SK-N-SH treated with all-trans-retinoic acid at 6 μM for 48 hours (cell line): ENCODE data around the gene CEP57L1.

Experiments
- ARNTL ChIP-seq: fragments of 450-650 bp; formaldehyde crosslinking; IDR thresholded peaks from 2 replicates; pipeline ENCODE4 v1.5.0; 2020; ENCODE audit warnings: low read depth, mild to moderate bottlenecking, moderate library complexity, borderline replicate concordance
- OSR1 ChIP-seq: fragments of 250-450 bp; sonication (Bioruptor Pico); IDR thresholded peaks from 2 replicates; pipeline ENCODE4 v1.8.0; 2022; ENCODE audit warnings: moderate library complexity, mild to moderate bottlenecking, inconsistent platforms
- PPARA ChIP-seq: fragments of 250-450 bp; sonication (Bioruptor Pico); IDR thresholded peaks from 2 replicates; pipeline ENCODE4 v1.5.0; 2020; ENCODE audit warnings: mild to moderate bottlenecking, borderline replicate concordance
- SNAI2 ChIP-seq: fragments of 250-450 bp; sonication (Bioruptor Pico); IDR thresholded peaks from 2 replicates; pipeline ENCODE4 v1.5.0; 2020; ENCODE audit warnings: mild to moderate bottlenecking, moderate library complexity
- ZFP30 ChIP-seq: fragments of 450-650 bp; formaldehyde crosslinking; IDR thresholded peaks from 2 replicates; pipeline ENCODE4 v1.5.0; 2022; ENCODE audit warnings: mild to moderate bottlenecking, moderate library complexity

DNA sequence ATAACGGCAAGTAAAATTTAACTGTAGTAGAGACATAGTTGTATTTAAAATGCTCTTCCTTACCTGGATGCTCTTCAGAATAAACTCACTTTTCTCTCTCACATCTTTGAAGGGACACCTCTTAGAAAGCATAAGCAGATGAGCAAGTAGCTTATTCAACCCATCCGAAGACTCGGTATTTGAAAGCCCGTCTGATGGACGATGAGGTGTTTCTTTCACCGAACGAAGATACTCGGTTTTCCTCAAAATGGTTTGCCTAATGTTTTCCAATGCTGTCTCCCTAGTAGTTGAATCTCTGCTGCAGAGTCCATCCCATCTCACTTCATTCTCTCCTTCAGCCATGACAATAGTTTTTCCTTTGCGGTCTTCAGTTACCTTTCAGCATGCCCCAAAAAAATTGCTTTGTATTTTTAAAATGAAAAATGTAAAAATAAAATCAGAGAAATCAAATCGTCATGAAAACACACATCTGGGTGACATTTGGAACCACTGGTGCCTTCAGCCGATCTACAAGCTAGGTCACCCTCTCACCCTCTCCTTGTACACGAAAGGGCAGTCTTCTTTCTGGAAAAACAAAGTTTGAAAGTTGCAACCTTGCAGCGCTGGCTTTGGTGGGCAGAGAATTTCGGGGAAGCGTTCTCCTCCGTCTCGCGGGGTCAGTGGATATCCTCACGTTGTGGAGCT, 1.4 kb upstream of the CEP57L1 start:
- TF ChIP-seq SNAI2 (CRISPR knock-in tag), result no peak
- no peak for TF ChIP-seq OSR1 (CRISPR knock-in tag)
- no peak for TF ChIP-seq ZFP30 (CRISPR knock-in tag)
- no peak for TF ChIP-seq ARNTL (CRISPR knock-in tag)
- no peak for TF ChIP-seq PPARA (CRISPR knock-in tag)
